ENCODE results near the gene AGMO.
"Not testable (repeated sequence)": the region's sequence is repeated elsewhere in the genome, so short reads cannot be mapped to it uniquely, and the experiment has no call there.

DNA sequence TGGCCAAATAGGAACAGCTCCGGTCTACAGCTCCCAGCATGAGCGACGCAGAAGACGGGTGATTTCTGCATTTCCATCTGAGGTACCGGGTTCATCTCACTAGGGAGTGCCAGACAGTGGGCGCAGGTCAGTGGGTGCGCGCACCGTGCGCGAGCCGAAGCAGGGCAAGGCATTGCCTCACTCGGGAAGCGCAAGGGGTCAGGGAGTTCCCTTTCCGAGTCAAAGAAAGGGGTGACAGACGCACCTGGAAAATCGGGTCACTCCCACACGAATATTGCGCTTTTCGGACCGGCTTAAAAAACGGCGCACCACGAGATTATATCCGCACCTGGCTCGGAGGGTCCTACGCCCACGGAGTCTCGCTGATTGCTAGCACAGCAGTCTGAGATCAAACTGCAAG is 14.5 kb downstream of the AGMO start:
- TF ChIP-seq, protein P1, sequence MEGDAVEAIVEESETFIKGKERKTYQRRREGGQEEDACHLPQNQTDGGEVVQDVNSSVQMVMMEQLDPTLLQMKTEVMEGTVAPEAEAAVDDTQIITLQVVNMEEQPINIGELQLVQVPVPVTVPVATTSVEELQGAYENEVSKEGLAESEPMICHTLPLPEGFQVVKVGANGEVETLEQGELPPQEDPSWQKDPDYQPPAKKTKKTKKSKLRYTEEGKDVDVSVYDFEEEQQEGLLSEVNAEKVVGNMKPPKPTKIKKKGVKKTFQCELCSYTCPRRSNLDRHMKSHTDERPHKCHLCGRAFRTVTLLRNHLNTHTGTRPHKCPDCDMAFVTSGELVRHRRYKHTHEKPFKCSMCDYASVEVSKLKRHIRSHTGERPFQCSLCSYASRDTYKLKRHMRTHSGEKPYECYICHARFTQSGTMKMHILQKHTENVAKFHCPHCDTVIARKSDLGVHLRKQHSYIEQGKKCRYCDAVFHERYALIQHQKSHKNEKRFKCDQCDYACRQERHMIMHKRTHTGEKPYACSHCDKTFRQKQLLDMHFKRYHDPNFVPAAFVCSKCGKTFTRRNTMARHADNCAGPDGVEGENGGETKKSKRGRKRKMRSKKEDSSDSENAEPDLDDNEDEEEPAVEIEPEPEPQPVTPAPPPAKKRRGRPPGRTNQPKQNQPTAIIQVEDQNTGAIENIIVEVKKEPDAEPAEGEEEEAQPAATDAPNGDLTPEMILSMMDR (IDR thresholded peaks at IDR 0.05) = not testable (repeated sequence)
- not testable (repeated sequence) for TF ChIP-seq POLR2AphosphoS5 (IDR thresholded peaks at IDR 0.05; ENCODE audit: insufficient read depth in 1 of 2, low read depth in 1 of 2); POLR2A (IDR thresholded peaks at IDR 0.05)
